ENCODE data around the gene FAF2.

GRCh38 chr5:176500511-176500910 is 52.3 kb downstream of the FAF2 start:
- TF ChIP-seq POLR2A (IDR thresholded peaks at IDR 0.05; ENCODE audit: low read depth, low read length): no peak
- TF ChIP-seq POLR2AphosphoS5 (IDR thresholded peaks at IDR 0.05; ENCODE audit: low read depth, low read length): no peak
- TF ChIP-seq TAF1 (IDR thresholded peaks at IDR 0.05; ENCODE audit: borderline replicate concordance, low read depth, low read length): no peak
